ENCODE measurements around the gene DNAH3. TPM values are rescaled to one million over a fixed set of nuclear protein-coding genes. Genes with fewer than 3 reads are reported as not detected.

DNAH3 gene
- total RNA-seq, 1 experiment from 2014 or later: not detected

DNA sequence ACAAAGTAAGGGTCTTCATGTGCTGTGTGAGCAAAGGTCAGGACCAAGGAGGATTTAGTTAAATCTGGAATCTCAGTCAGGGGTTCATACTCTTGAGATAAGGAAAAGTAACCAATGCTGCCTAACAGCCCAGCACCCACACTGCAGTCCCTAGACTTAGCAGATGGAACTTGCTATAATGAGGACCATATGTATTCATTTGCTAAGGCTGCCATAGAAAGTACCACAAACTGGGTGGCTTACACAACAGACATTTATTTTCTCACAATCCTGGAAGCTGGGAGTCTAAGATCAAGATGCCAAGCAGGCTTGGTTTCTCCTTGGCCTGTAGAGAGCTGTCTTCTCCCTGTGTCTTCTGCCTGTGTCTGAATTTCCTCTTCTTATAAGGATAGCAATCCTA, 40.0 kb upstream of the DNAH3 start:
- H3K27me3 ChIP-seq (ENCODE audit: low read length): 0 out of 2 replicates have a peak, but pooled peaks cover 3% of the 10 kb centered on the region
- no peak overlapping the region for H3K27ac ChIP-seq (ENCODE audit: low read length)
- no peak overlapping the region for H3K4me3 ChIP-seq (ENCODE audit: low read length)
- H3K36me3 ChIP-seq (ENCODE audit: insufficient read depth, low read length): no peaks in the 10 kb centered on the region
- no peaks in the 10 kb centered on the region for H4K20me1 ChIP-seq (ENCODE audit: insufficient read depth, low read depth, low read length)
- DNase-seq: no peak
- H3K9me3 ChIP-seq (ENCODE audit: low read length): no peaks in the 10 kb centered on the region
- peaks cover 8% of the 10 kb centered on the region for H3K4me1 ChIP-seq (ENCODE audit: low read length)
- H3K9me2 ChIP-seq (replicated peaks; ENCODE audit: insufficient read depth, low read length): no peaks in the 10 kb centered on the region
- no peak overlapping the region for H3K9ac ChIP-seq (ENCODE audit: low read length)
- H3K4me2 ChIP-seq (ENCODE audit: low read depth, low read length, poor library complexity, severe bottlenecking): no peak overlapping the region
- H3K79me2 ChIP-seq (ENCODE audit: low read length): no peaks in the 10 kb centered on the region
- no peak overlapping the region for H2AFZ ChIP-seq (ENCODE audit: low read length)

- no peak for DNase-seq
- 0 out of 2 replicates have a peak, but pooled peaks cover 3% of the 10 kb centered on the region for H3K27me3 ChIP-seq (ENCODE audit: low read length)
- H4K20me1 ChIP-seq (ENCODE audit: insufficient read depth, low read depth, low read length): no peaks in the 10 kb centered on the region
- H3K9me2 ChIP-seq (replicated peaks; ENCODE audit: insufficient read depth, low read length): no peaks in the 10 kb centered on the region
- no peaks in the 10 kb centered on the region for H3K9me3 ChIP-seq (ENCODE audit: low read length)
- no peak overlapping the region for H3K9ac ChIP-seq (ENCODE audit: low read length)
- no peak overlapping the region for H3K4me3 ChIP-seq (ENCODE audit: low read length)
- H2AFZ ChIP-seq (ENCODE audit: low read length): no peak overlapping the region
- no peaks in the 10 kb centered on the region for H3K36me3 ChIP-seq (ENCODE audit: insufficient read depth, low read length)
- H3K27ac ChIP-seq (ENCODE audit: low read length): no peak overlapping the region
- no peak overlapping the region for H3K4me2 ChIP-seq (ENCODE audit: low read depth, low read length, poor library complexity, severe bottlenecking)
- peaks cover 8% of the 10 kb centered on the region for H3K4me1 ChIP-seq (ENCODE audit: low read length)
- no peaks in the 10 kb centered on the region for H3K79me2 ChIP-seq (ENCODE audit: low read length)
Measured at GRCh38 chr16:21190013-21190412, 39.4 kb upstream of the DNAH3 start.

DNA sequence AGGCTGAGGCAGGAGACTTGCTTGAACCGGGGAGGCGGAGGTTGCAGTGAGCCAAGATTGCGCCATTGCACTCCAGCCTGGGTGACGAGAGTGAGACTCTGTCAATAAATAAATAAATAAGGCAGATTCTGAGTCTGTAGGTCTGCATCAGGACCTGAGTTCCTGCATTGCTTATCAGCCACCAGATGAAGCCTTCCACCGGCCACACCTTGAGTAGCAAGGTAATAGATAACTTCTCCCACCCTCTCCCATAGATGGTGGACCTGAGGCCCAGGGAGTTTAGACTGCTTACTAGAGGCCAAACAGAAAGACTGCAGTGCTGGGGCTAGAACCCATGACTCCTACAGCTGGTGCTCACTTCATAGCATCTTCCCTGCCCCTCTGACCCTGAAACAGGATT, 38.7 kb upstream of the DNAH3 start:
- Histone ChIP-seq H4K20me1 (ENCODE audit: insufficient read depth, low read depth, low read length) (no peaks in the 10 kb centered on the region), H3K9ac (ENCODE audit: low read length) (no peak overlapping the region), H3K4me2 (ENCODE audit: low read depth, low read length, poor library complexity, severe bottlenecking) (no peak overlapping the region), H3K27ac (ENCODE audit: low read length) (no peak overlapping the region), H3K36me3 (ENCODE audit: insufficient read depth, low read length) (no peaks in the 10 kb centered on the region), H3K9me2 (replicated peaks; ENCODE audit: insufficient read depth, low read length) (no peaks in the 10 kb centered on the region), H3K4me3 (ENCODE audit: low read length) (no peak overlapping the region), H3K4me1 (ENCODE audit: low read length) (peaks cover 4% of the 10 kb centered on the region), H3K27me3 (ENCODE audit: low read length) (0 out of 2 replicates have a peak, but pooled peaks cover 3% of the 10 kb centered on the region), H3K9me3 (ENCODE audit: low read length) (no peaks in the 10 kb centered on the region), H2AFZ (ENCODE audit: low read length) (no peak overlapping the region), H3K79me2 (ENCODE audit: low read length) (no peaks in the 10 kb centered on the region)
- no peak for DNase-seq

GRCh38 chr16:21186326-21186691, 35.7 kb upstream of the DNAH3 start:
- Histone ChIP-seq H2AFZ (ENCODE audit: low read length) (no peak overlapping the region), H3K4me1 (ENCODE audit: low read length) (peaks cover 4% of the 10 kb centered on the region), H3K9me2 (replicated peaks; ENCODE audit: insufficient read depth, low read length) (no peaks in the 10 kb centered on the region), H3K27ac (ENCODE audit: low read length) (no peak overlapping the region), H3K9me3 (ENCODE audit: low read length) (no peaks in the 10 kb centered on the region), H3K4me2 (ENCODE audit: low read depth, low read length, poor library complexity, severe bottlenecking) (no peak overlapping the region), H3K36me3 (ENCODE audit: insufficient read depth, low read length) (peaks cover 9% of the 10 kb centered on the region), H3K4me3 (ENCODE audit: low read length) (no peak overlapping the region), H3K9ac (ENCODE audit: low read length) (no peak overlapping the region), H4K20me1 (ENCODE audit: insufficient read depth, low read depth, low read length) (no peaks in the 10 kb centered on the region), H3K27me3 (ENCODE audit: low read length) (no peaks in the 10 kb centered on the region), H3K79me2 (ENCODE audit: low read length) (no peaks in the 10 kb centered on the region)
- DNase-seq: no peak

DNA sequence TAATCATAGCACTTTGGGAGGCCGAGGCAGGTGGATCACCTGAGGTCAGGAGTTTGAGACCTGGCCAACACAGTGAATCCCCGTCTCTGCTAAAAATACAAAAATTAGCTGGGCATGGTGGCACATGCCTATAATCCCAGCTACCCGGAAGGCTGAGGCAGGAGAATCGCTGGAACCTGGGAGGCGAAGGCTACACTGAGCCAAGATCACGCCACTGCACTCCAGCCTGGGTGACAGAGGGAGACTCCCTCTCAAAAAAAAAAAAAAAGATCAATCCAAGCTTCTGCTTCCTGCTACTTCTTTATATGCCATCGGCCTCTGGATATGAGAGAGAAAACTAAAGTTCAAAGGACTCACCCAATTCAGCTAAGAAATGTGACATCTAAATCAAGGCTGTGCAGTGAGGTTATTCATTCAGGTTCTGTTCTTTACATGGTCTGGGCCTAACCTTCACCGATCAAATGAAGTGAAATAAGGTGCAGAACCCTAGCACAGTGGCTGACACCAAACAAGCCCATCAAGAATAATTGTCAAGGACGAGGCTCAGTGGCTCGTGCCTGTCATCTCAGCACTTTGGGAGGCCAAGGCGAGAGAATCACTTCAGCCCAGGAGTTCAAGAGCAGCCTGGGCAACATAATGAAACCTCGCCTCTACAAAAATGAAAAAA, 35.1 kb upstream of the DNAH3 start:
- H4K20me1 ChIP-seq (ENCODE audit: insufficient read depth, low read depth, low read length): no peaks in the 10 kb centered on the region
- peaks cover 14% of the 10 kb centered on the region for H3K36me3 ChIP-seq (ENCODE audit: insufficient read depth, low read length)
- no peak for DNase-seq
- H3K9ac ChIP-seq (ENCODE audit: low read length): no peak overlapping the region
- H3K4me2 ChIP-seq (ENCODE audit: low read depth, low read length, poor library complexity, severe bottlenecking): no peak overlapping the region
- H3K4me3 ChIP-seq (ENCODE audit: low read length): no peak overlapping the region
- H3K27ac ChIP-seq (ENCODE audit: low read length): no peak overlapping the region
- no peak overlapping the region for H2AFZ ChIP-seq (ENCODE audit: low read length)
- no peaks in the 10 kb centered on the region for H3K9me2 ChIP-seq (replicated peaks; ENCODE audit: insufficient read depth, low read length)
- peaks cover 4% of the 10 kb centered on the region for H3K4me1 ChIP-seq (ENCODE audit: low read length)
- H3K79me2 ChIP-seq (ENCODE audit: low read length): no peaks in the 10 kb centered on the region
- H3K9me3 ChIP-seq (ENCODE audit: low read length): no peaks in the 10 kb centered on the region
- H3K27me3 ChIP-seq (ENCODE audit: low read length): no peaks in the 10 kb centered on the region

DNA sequence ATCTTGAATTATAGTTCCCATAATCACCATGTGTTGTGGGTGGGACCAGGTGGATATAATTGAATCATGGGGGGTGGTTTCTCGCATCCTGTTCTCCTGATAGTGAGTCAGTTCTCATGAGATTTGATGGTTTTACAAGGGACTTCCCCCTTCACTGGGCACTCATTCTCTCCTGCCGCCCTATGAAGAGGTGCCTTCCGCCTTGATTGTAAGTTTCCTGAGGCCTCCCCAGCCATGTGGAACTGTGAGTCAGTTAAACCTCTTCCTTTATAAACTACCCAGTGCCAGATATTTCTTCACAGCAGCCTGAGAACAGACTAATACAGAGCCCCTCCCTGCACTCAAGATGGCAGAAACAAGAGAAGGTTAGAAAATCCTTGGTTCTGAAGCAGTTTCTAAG, 34.2 kb upstream of the DNAH3 start:
- H3K27me3 ChIP-seq (ENCODE audit: low read length): no peaks in the 10 kb centered on the region
- H3K9ac ChIP-seq (ENCODE audit: low read length): no peak overlapping the region
- H3K9me3 ChIP-seq (ENCODE audit: low read length): no peaks in the 10 kb centered on the region
- no peak overlapping the region for H3K4me3 ChIP-seq (ENCODE audit: low read length)
- peaks cover 20% of the 10 kb centered on the region for H3K36me3 ChIP-seq (ENCODE audit: insufficient read depth, low read length)
- no peak overlapping the region for H3K27ac ChIP-seq (ENCODE audit: low read length)
- H2AFZ ChIP-seq (ENCODE audit: low read length): no peak overlapping the region
- no peak overlapping the region for H3K4me2 ChIP-seq (ENCODE audit: low read depth, low read length, poor library complexity, severe bottlenecking)
- H4K20me1 ChIP-seq (ENCODE audit: insufficient read depth, low read depth, low read length): no peaks in the 10 kb centered on the region
- H3K79me2 ChIP-seq (ENCODE audit: low read length): no peaks in the 10 kb centered on the region
- no peaks in the 10 kb centered on the region for H3K9me2 ChIP-seq (replicated peaks; ENCODE audit: insufficient read depth, low read length)
- H3K4me1 ChIP-seq (ENCODE audit: low read length): peaks cover 4% of the 10 kb centered on the region
- DNase-seq: peak; percentile 49

- Histone ChIP-seq H3K36me3 (ENCODE audit: insufficient read depth, low read length) (peaks cover 29% of the 10 kb centered on the region), H3K4me2 (ENCODE audit: low read depth, low read length, poor library complexity, severe bottlenecking) (no peak overlapping the region), H3K9me3 (ENCODE audit: low read length) (no peaks in the 10 kb centered on the region), H3K4me3 (ENCODE audit: low read length) (no peak overlapping the region), H3K79me2 (ENCODE audit: low read length) (no peaks in the 10 kb centered on the region), H3K9ac (ENCODE audit: low read length) (no peak overlapping the region), H3K4me1 (ENCODE audit: low read length) (peaks cover 4% of the 10 kb centered on the region), H3K27ac (ENCODE audit: low read length) (no peak overlapping the region), H4K20me1 (ENCODE audit: insufficient read depth, low read depth, low read length) (no peaks in the 10 kb centered on the region), H2AFZ (ENCODE audit: low read length) (no peak overlapping the region), H3K9me2 (replicated peaks; ENCODE audit: insufficient read depth, low read length) (no peaks in the 10 kb centered on the region), H3K27me3 (ENCODE audit: low read length) (no peaks in the 10 kb centered on the region)
- DNase-seq: no peak
Measured at GRCh38 chr16:21183995-21184394, 33.3 kb upstream of the DNAH3 start.

DNA sequence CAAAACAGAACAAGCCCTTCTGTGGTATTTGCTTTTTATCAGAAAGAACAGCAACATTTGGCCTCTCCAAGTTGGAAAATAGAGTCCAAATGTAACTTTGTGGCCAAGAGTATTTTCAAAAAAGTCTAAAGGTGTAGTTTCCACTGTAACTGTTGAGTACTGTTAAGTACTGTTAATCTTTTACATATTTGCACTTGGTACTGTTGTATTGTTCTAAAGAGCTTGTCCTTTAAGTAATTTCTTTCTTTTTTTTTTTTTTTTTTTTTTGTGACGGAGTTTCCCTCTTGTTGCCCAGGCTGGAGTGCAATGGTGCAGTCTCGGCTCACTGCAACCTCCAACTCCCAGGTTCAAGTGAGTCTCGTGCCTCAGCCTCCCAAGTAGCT, 29.3 kb upstream of the DNAH3 start:
- Histone ChIP-seq H3K9me3 (ENCODE audit: low read length) (no peaks in the 10 kb centered on the region), H3K79me2 (ENCODE audit: low read length) (no peaks in the 10 kb centered on the region), H4K20me1 (ENCODE audit: insufficient read depth, low read depth, low read length) (no peaks in the 10 kb centered on the region), H3K4me1 (ENCODE audit: low read length) (no peaks in the 10 kb centered on the region), H3K27me3 (ENCODE audit: low read length) (no peaks in the 10 kb centered on the region), H3K9ac (ENCODE audit: low read length) (no peak overlapping the region), H3K36me3 (ENCODE audit: insufficient read depth, low read length) (peaks cover 64% of the 10 kb centered on the region), H3K4me2 (ENCODE audit: low read depth, low read length, poor library complexity, severe bottlenecking) (no peak overlapping the region), H2AFZ (ENCODE audit: low read length) (no peak overlapping the region), H3K4me3 (ENCODE audit: low read length) (no peak overlapping the region), H3K9me2 (replicated peaks; ENCODE audit: insufficient read depth, low read length) (no peaks in the 10 kb centered on the region), H3K27ac (ENCODE audit: low read length) (no peak overlapping the region)
- no peak for DNase-seq

All from Karpas-422 (cell line).